ENCODE data around the gene NAGK.
"Not testable (repeated sequence)": the region's sequence is repeated elsewhere in the genome, so short reads cannot be mapped to it uniquely, and the experiment has no call there.

The NAGK gene

GRCh38 chr2:71103809-71104208 lies 35.4 kb downstream of the NAGK start:
- in situ Hi-C loops (cut with MboI; ENCODE audit: low sequenced_read_pairs) = no loop called here

- in situ Hi-C loops (cut with MboI; ENCODE audit: low sequenced_read_pairs) = not testable (repeated sequence)
Observed at GRCh38 chr2:71106463-71106862, 38.0 kb downstream of the NAGK start.

GRCh38 chr2:71108091-71108490 lies 39.6 kb downstream of the NAGK start:
- in situ Hi-C loops (cut with MboI; ENCODE audit: low sequenced_read_pairs) = no loop called here

- in situ Hi-C loops (cut with MboI; ENCODE audit: low sequenced_read_pairs) = no loop called here
Observed at GRCh38 chr2:71113843-71114242, 45.4 kb downstream of the NAGK start.

GRCh38 chr2:71117063-71117462 lies 48.6 kb downstream of the NAGK start:
- in situ Hi-C loops (cut with MboI; ENCODE audit: low sequenced_read_pairs) = no loop called here

- in situ Hi-C loops (cut with MboI; ENCODE audit: low sequenced_read_pairs) = no loop called here
Observed at GRCh38 chr2:71120195-71120594, 51.7 kb downstream of the NAGK start.

- in situ Hi-C loops (cut with MboI; ENCODE audit: low sequenced_read_pairs) = no loop called here
Observed at GRCh38 chr2:71121479-71121878, 53.0 kb downstream of the NAGK start.

- in situ Hi-C loops (cut with MboI; ENCODE audit: low sequenced_read_pairs) = no loop called here
Observed at GRCh38 chr2:71122387-71123298, 54.2 kb downstream of the NAGK start.

GRCh38 chr2:71125506-71126294 lies 57.3 kb downstream of the NAGK start:
- in situ Hi-C loops (cut with MboI; ENCODE audit: low sequenced_read_pairs) = no loop called here

GRCh38 chr2:71126957-71127356 lies 58.5 kb downstream of the NAGK start:
- in situ Hi-C loops (cut with MboI; ENCODE audit: low sequenced_read_pairs) = no loop called here

All from HL-60/S4 treated with phorbol 12-myristate 13-acetate at 8.2 ng/mL for 4 days and 3 days (cell line).